Mesothelial cell of epicardium (in vitro differentiated cells): Measurements from ENCODE around the gene TTLL7. TPM values are rescaled to one million over a fixed set of nuclear protein-coding genes. Genes with fewer than 3 reads are reported as not detected.
A peak's percentile ranks its signal among the peaks of the same experiment; 100 is the strongest.

Experiments used
- DNase-seq, 2 experiments: peaks; one replicate each; pipeline ENCODE4 v3.0.0; 2021; ENCODE audit warnings: low spot score in 2 of 2; ENCODE audit not compliant: unreplicated experiment in 2 of 2
- H3K27ac Mint-ChIP-seq: 2 replicates; pipeline ENCODE4 v1.8.0; 2021; ENCODE audit warnings: mixed read lengths
- H3K27me3 Mint-ChIP-seq: 2 replicates; pipeline ENCODE4 v1.8.0; 2021; ENCODE audit warnings: low read depth, mixed read lengths
- H3K36me3 Mint-ChIP-seq: 2 replicates; pipeline ENCODE4 v1.8.0; 2021; ENCODE audit warnings: mixed read lengths
- H3K4me1 Mint-ChIP-seq: 2 replicates; pipeline ENCODE4 v1.8.0; 2021; ENCODE audit warnings: mixed read lengths
- H3K4me3 Mint-ChIP-seq: 2 replicates; pipeline ENCODE4 v1.8.0; 2021; ENCODE audit warnings: mild to moderate bottlenecking, moderate library complexity, mixed read lengths
- H3K9me3 Mint-ChIP-seq: 2 replicates; pipeline ENCODE4 v1.8.0; 2021; ENCODE audit warnings: mixed read lengths
- total RNA-seq: library from RNA; stranded (reverse); gene quantifications from 3 replicates; pipeline ENCODE4 v1.2.1, GENCODE V29; 2021
- TF ChIP-seq, protein P1 (sequence below): fragments of 200-600 bp; sonication (generic); IDR thresholded peaks from one replicate; pipeline ENCODE4 v1.5.0; 2021; ENCODE audit warnings: antibody characterized with exemption; ENCODE audit not compliant: unreplicated experiment

Gene TTLL7
- total RNA-seq, 1 donor from 2014 or later = 12.7 TPM

DNA sequence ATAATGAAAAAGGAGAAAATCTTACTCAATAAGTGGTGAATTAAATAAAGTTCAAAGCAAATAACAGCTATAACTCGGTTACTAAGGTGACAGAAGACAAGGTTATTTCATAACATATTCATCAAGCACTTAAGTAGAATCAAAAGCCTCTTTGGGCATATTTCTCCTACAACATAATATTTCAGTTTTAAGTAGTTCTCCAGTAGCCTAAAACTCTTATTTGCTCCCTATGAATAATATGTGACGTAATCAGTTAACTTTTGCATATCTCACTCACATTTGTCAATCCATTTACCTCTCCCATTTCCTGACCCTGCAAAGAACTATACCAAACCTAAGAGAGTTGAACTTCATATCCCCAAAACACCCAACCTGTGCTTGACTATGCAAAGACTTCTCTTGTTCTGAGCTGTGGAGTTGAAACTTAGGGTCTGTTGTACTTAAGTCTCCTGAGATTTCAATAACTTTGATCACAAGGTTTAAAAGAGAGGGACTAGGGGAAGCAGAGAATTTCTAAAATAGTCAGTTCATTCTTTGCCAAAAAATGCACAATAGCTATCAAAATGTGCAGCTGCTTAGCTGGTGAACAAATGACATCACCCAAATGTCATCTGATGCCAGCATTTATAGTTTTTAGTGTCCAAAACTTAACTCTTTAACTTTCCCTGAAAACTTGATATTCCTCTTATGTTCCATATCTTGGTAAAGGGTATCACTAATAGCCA is 37.2 kb downstream of the TTLL7 start:
- no peaks in the 10 kb centered on the region for H3K9me3 Mint-ChIP-seq
- TF ChIP-seq, protein P1, sequence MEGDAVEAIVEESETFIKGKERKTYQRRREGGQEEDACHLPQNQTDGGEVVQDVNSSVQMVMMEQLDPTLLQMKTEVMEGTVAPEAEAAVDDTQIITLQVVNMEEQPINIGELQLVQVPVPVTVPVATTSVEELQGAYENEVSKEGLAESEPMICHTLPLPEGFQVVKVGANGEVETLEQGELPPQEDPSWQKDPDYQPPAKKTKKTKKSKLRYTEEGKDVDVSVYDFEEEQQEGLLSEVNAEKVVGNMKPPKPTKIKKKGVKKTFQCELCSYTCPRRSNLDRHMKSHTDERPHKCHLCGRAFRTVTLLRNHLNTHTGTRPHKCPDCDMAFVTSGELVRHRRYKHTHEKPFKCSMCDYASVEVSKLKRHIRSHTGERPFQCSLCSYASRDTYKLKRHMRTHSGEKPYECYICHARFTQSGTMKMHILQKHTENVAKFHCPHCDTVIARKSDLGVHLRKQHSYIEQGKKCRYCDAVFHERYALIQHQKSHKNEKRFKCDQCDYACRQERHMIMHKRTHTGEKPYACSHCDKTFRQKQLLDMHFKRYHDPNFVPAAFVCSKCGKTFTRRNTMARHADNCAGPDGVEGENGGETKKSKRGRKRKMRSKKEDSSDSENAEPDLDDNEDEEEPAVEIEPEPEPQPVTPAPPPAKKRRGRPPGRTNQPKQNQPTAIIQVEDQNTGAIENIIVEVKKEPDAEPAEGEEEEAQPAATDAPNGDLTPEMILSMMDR = no peak
- peaks cover 17% of the 10 kb centered on the region for H3K4me1 Mint-ChIP-seq
- H3K27ac Mint-ChIP-seq = no peak overlapping the region
- H3K27me3 Mint-ChIP-seq = no peaks in the 10 kb centered on the region
- H3K4me3 Mint-ChIP-seq = no peak overlapping the region
- H3K36me3 Mint-ChIP-seq = no peaks in the 10 kb centered on the region
- no peak for DNase-seq

DNA sequence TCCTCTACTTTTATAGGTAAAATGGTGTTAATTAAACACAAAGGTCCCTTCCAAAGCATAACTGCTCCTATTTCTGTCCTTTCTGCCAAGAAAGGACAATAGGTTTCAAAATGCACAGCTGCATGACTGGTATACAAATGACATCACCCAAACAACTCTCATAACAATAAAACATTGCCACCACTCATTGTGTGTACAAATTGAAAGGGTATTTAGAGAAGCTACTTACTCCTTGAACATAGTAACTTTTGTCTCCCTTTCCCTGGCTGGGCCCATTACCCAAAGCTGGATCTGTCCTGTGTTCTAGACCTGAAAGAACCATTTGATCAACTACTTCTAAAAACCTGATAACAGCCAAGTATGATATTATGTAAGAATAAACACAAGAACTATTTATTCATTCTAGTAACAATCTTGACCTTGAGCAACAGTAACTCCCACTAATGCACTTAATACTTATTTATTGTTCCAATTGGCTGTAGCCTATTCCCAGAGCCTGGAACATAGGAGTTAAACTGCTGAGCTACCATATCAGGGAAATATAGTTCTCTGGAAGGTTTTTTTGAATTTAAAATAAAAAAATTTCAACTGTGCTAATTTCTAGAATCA is 38.2 kb downstream of the TTLL7 start:
- no peaks in the 10 kb centered on the region for H3K36me3 Mint-ChIP-seq
- TF ChIP-seq, protein P1 = no peak
- H3K4me3 Mint-ChIP-seq = no peak overlapping the region
- H3K9me3 Mint-ChIP-seq = no peaks in the 10 kb centered on the region
- H3K27me3 Mint-ChIP-seq = no peaks in the 10 kb centered on the region
- peaks cover 17% of the 10 kb centered on the region for H3K4me1 Mint-ChIP-seq
- peak overlapping the region; percentile 45 for H3K27ac Mint-ChIP-seq
- DNase-seq = no peak

DNA sequence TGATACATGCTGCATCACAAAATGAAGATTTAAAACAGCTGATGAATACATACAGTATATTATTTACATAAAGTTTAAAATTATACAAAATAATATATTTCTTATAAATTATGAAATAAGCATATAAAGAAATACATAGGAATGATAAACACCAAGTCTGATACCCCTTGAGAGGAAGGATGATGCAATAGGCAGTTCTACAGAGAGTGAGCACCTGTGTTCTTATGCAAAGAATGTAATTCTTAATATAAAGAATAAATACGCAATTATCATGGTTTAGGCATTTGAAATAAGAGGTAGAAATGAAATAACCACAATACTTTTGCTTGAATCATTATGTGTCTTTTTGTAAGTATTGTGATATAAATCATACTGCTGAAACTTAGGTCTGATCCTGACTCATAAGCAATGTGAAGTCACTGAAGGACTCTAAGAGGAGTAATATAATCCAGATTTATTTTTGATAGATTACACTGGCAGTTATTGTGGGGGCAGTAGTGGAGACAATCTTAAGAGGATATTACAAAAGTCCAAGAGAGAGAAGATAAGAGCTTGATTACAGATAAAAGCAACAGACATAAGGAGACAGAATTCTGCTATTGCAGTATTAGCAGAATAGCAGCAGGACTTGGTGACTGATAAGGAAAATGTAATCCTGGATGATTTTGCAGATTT is 39.0 kb downstream of the TTLL7 start:
- no peaks in the 10 kb centered on the region for H3K36me3 Mint-ChIP-seq
- TF ChIP-seq, protein P1 = no peak
- H3K9me3 Mint-ChIP-seq = no peaks in the 10 kb centered on the region
- no peaks in the 10 kb centered on the region for H3K27me3 Mint-ChIP-seq
- H3K4me3 Mint-ChIP-seq = no peak overlapping the region
- H3K4me1 Mint-ChIP-seq = peaks cover 17% of the 10 kb centered on the region
- no peak for DNase-seq
- no peak overlapping the region for H3K27ac Mint-ChIP-seq

DNA sequence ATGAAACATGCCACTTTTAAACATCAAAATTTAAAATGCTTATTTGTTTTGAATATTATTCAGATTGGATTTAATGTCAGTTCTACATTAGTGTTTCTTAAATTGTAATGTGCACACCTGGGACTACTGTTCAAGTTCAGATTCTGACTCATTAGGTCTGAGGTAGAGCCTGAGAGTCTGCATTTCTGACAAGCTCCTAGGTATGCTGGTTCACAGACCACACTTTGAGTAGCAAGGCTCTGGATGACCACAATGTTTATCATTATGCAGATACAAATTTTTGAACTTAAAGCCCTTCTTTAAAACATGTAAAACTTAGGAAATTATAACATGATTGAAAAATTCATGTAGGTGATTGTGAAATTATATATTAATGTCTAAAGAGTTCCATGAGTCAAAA is 40.2 kb downstream of the TTLL7 start:
- no peak for DNase-seq
- no peak overlapping the region for H3K4me3 Mint-ChIP-seq
- H3K27me3 Mint-ChIP-seq = no peaks in the 10 kb centered on the region
- peaks cover 17% of the 10 kb centered on the region for H3K4me1 Mint-ChIP-seq
- H3K27ac Mint-ChIP-seq = no peak overlapping the region
- H3K9me3 Mint-ChIP-seq = no peaks in the 10 kb centered on the region
- H3K36me3 Mint-ChIP-seq = no peaks in the 10 kb centered on the region
- TF ChIP-seq, protein P1 = no peak

DNA sequence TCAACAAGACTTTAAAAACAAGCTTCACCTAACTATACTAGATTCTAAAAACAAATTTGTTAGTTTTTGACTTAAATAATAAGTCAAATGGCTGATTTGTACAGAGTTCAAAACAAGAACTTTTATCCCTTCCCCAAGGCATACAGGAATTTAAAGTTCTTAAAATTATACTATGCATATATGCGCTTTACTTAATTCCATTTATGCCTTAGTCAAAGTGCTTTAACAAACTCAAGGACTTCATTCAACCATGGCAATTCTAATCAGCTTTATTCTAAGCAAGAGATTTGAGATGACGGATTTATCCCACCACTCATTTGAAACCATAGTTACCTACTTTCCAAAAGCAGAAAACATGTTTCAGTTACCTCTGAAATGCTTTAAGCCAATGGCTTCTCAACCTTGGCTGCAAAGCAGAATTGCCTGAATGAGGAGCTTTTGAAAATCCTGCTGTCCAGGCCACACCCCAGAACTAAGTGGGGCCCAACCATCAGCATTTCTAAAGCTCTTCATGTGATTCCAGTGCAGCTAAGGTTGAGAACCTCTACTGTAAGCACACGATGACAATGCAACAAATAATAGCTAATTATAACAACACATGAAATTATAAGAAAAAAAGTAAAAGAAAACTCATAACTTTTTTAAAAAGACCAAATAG is 44.6 kb downstream of the TTLL7 start:
- H3K27ac Mint-ChIP-seq = no peak overlapping the region
- H3K27me3 Mint-ChIP-seq = no peaks in the 10 kb centered on the region
- no peak overlapping the region for H3K4me3 Mint-ChIP-seq
- no peaks in the 10 kb centered on the region for H3K4me1 Mint-ChIP-seq
- no peaks in the 10 kb centered on the region for H3K36me3 Mint-ChIP-seq
- TF ChIP-seq, protein P1 = no peak
- no peaks in the 10 kb centered on the region for H3K9me3 Mint-ChIP-seq
- no peak for DNase-seq
